NCI-H146 treated with DMSO at 0.1 percent for 48 hours (cell line): ENCODE measurements around the gene CYRIA.

ENCODE experiments used
- DNase-seq: peaks from one replicate; lab custom pipeline; 2025; ENCODE audit not compliant: unreplicated experiment; lab: John Stamatoyannopoulos, UW

CYRIA gene

GRCh38 chr2:16671760-16672159 lies 6.1 kb upstream of the CYRIA start:
- DNase-seq, result no peak

- no peak for DNase-seq
Observed at GRCh38 chr2:16669388-16669787, 3.8 kb upstream of the CYRIA start.

GRCh38 chr2:16666449-16666801 lies 791 bp upstream of the CYRIA start:
- peak; percentile 5 for DNase-seq

- no peak for DNase-seq
Observed at GRCh38 chr2:16664809-16665747, 556 bp downstream of the CYRIA start.

GRCh38 chr2:16664052-16664731 lies 1.4 kb downstream of the CYRIA start:
- DNase-seq, result no peak

GRCh38 chr2:16663121-16663905 lies 2.3 kb downstream of the CYRIA start:
- DNase-seq, result no peak

GRCh38 chr2:16661936-16662839 lies 3.4 kb downstream of the CYRIA start:
- no peak for DNase-seq

- no peak for DNase-seq
Observed at GRCh38 chr2:16661526-16661925, 4.1 kb downstream of the CYRIA start.

- DNase-seq, result no peak
Observed at GRCh38 chr2:16660556-16660955, 5.1 kb downstream of the CYRIA start.

- DNase-seq, result no peak
Observed at GRCh38 chr2:16660114-16660513, 5.5 kb downstream of the CYRIA start.

GRCh38 chr2:16658076-16658739 lies 7.4 kb downstream of the CYRIA start:
- no peak for DNase-seq

- DNase-seq, result no peak
Observed at GRCh38 chr2:16657671-16658070, 8.0 kb downstream of the CYRIA start.

- no peak for DNase-seq
Observed at GRCh38 chr2:16656784-16657391, 8.7 kb downstream of the CYRIA start.

GRCh38 chr2:16655905-16656642 lies 9.6 kb downstream of the CYRIA start:
- DNase-seq, result no peak

- no peak for DNase-seq
Observed at GRCh38 chr2:16655445-16655837, 10.2 kb downstream of the CYRIA start.

GRCh38 chr2:16654833-16655444 lies 10.7 kb downstream of the CYRIA start:
- DNase-seq, result no peak

GRCh38 chr2:16653799-16654198 lies 11.8 kb downstream of the CYRIA start:
- no peak for DNase-seq

- no peak for DNase-seq
Observed at GRCh38 chr2:16653083-16653375, 12.6 kb downstream of the CYRIA start.
